IMR-90 (cell line): Measurements from ENCODE around the gene UBR4. TPM values are rescaled to one million over a fixed set of nuclear protein-coding genes. Genes with fewer than 3 reads are reported as not detected.

Experiments used
- ATAC-seq: fragments of 200-7000 bp; cut with Tn5 transposase; 2 replicates; pipeline ENCODE4 v1.9.1; 2020; ENCODE audit warnings: low read depth, mild to moderate bottlenecking, moderate library complexity
- BruUV-seq: library from RNA; stranded (reverse); fragments of 400-500 nt; replicated peaks from 2 replicates; lab custom pipeline; 2021; lab: Mats Ljungman, UMichigan
- CTCF ChIA-PET: fragments of 300-600 bp; formaldehyde crosslinking; extraction: SDS; loops from one replicate; lab custom pipeline; 2021; ENCODE audit warnings: antibody characterized with exemption; lab: Yijun Ruan, JAX
- POLR2A ChIA-PET: fragments of 300-600 bp; sonication (Branson Sonifier 250); formaldehyde crosslinking; loops from one replicate; lab custom pipeline; 2022; ENCODE audit warnings: antibody characterized with exemption; ENCODE audit not compliant: unreplicated experiment; lab: Charles Lee
- DNase-seq: peaks from one replicate; pipeline ENCODE4 v3.0.0; 2013
- H2AFZ ChIP-seq: replicated peaks from 2 replicates; pipeline ENCODE3; 2013; ENCODE audit warnings: low read length, mild to moderate bottlenecking; ENCODE audit not compliant: poor library complexity
- H2AK5ac ChIP-seq: 2 replicates; pipeline ENCODE4 v1.6.1; 2013; ENCODE audit warnings: low read depth, low read length, inconsistent platforms
- H2AK9ac ChIP-seq: replicated peaks from 2 replicates; pipeline ENCODE3; 2013; ENCODE audit warnings: mild to moderate bottlenecking, low read depth, low read length, moderate library complexity; ENCODE audit not compliant: poor library complexity
- H2BK120ac ChIP-seq: 2 replicates; pipeline ENCODE4 v1.6.1; 2013; ENCODE audit warnings: low read depth, low read length, inconsistent platforms
- H2BK15ac ChIP-seq: 3 replicates; pipeline ENCODE4 v1.6.1; 2013; ENCODE audit warnings: low read depth, low read length, inconsistent platforms
- H2BK20ac ChIP-seq: 2 replicates; pipeline ENCODE4 v1.6.1; 2013; ENCODE audit warnings: low read depth, mild to moderate bottlenecking, inconsistent platforms, low read length, moderate library complexity
- H2BK5ac ChIP-seq: 2 replicates; pipeline ENCODE4 v1.6.1; 2013; ENCODE audit warnings: mild to moderate bottlenecking, low read depth, low read length, inconsistent platforms; ENCODE audit not compliant: poor library complexity, severe bottlenecking
- H3K14ac ChIP-seq: replicated peaks from 2 replicates; pipeline ENCODE4 v1.6.1; 2013; ENCODE audit warnings: low read depth, low read length, inconsistent platforms
- H3K18ac ChIP-seq: 2 replicates; pipeline ENCODE4 v1.6.1; 2013; ENCODE audit warnings: low read depth, low read length, control low read depth
- H3K23ac ChIP-seq: 2 replicates; pipeline ENCODE4 v1.6.1; 2013; ENCODE audit warnings: low read depth, low read length, inconsistent platforms
- H3K27ac ChIP-seq: 2 replicates; pipeline ENCODE4 v1.5.1; 2013; ENCODE audit warnings: mild to moderate bottlenecking, control low read depth, low read length; ENCODE audit not compliant: insufficient read depth
- H3K27me3 ChIP-seq: 2 replicates; pipeline ENCODE4 v1.6.1; 2013; ENCODE audit warnings: low read length; ENCODE audit not compliant: control insufficient read depth, insufficient read depth
- H3K36me3 ChIP-seq: 2 replicates; pipeline ENCODE4 v1.6.1; 2013; ENCODE audit warnings: low read length, mixed read lengths; ENCODE audit not compliant: control insufficient read depth, insufficient read depth
- H3K4ac ChIP-seq: 2 replicates; pipeline ENCODE4 v1.6.1; 2013; ENCODE audit warnings: low read depth, low read length, inconsistent platforms
- H3K4me1 ChIP-seq: 2 replicates; pipeline ENCODE4 v1.6.1; 2013; ENCODE audit warnings: low read length, mixed read lengths; ENCODE audit not compliant: control insufficient read depth, insufficient read depth
- H3K4me2 ChIP-seq: 2 replicates; pipeline ENCODE4 v1.6.1; 2013; ENCODE audit warnings: low read depth, mild to moderate bottlenecking, control low read depth, low read length, moderate library complexity
- H3K4me3 ChIP-seq: 2 replicates; pipeline ENCODE4 v1.5.1; 2013; ENCODE audit warnings: low read depth, mild to moderate bottlenecking, control low read depth, low read length, moderate library complexity; ENCODE audit not compliant: insufficient read depth
- H3K56ac ChIP-seq: 2 replicates; pipeline ENCODE4 v1.6.1; 2013; ENCODE audit warnings: low read length, inconsistent platforms; ENCODE audit not compliant: insufficient read depth; ENCODE audit errors: extremely low read depth
- H3K79me1 ChIP-seq, 2 experiments: 2 replicates each; pipeline ENCODE4 v1.6.1; 2013; ENCODE audit warnings: low read length in 2 of 2, inconsistent platforms in 1 of 2, low read depth in 1 of 2
- H3K9ac ChIP-seq: 2 replicates; pipeline ENCODE4 v1.6.1; 2013; ENCODE audit warnings: low read depth, low read length, control low read depth
- H3K9me1 ChIP-seq: 2 replicates; pipeline ENCODE4 v1.6.1; 2013; ENCODE audit warnings: low read length, inconsistent platforms; ENCODE audit not compliant: insufficient read depth
- H3K9me3 ChIP-seq: 2 replicates; pipeline ENCODE4 v1.6.1; 2013; ENCODE audit warnings: low read length; ENCODE audit not compliant: control insufficient read depth, insufficient read depth
- H4K20me1 ChIP-seq: 2 replicates; pipeline ENCODE4 v1.6.1; 2013; ENCODE audit warnings: low read length, inconsistent platforms; ENCODE audit not compliant: insufficient read depth
- H4K5ac ChIP-seq: 2 replicates; pipeline ENCODE4 v1.6.1; 2013; ENCODE audit warnings: mild to moderate bottlenecking, low read depth, low read length, control low read depth
- H4K8ac ChIP-seq, 2 experiments: 2 replicates each; pipeline ENCODE4 v1.6.1; 2013; ENCODE audit warnings: low read depth in 2 of 2, low read length in 2 of 2, control low read depth in 1 of 2, inconsistent platforms in 1 of 2
- H4K91ac ChIP-seq: 2 replicates; pipeline ENCODE4 v1.6.1; 2013; ENCODE audit warnings: low read depth, low read length, inconsistent platforms; ENCODE audit not compliant: insufficient read depth
- MAFK ChIP-seq: IDR thresholded peaks from 2 replicates; pipeline ENCODE4 v1.6.1; 2012; ENCODE audit warnings: low read depth, low read length, improper control_type of control experiment
- POLR2A ChIP-seq: IDR thresholded peaks from 2 replicates; pipeline ENCODE4 v1.6.1; 2012; ENCODE audit warnings: mild to moderate bottlenecking, low read depth, low read length
- RAD21 ChIP-seq: IDR thresholded peaks from 2 replicates; pipeline ENCODE4 v1.6.1; 2012; ENCODE audit warnings: low read length, improper control_type of control experiment
- RCOR1 ChIP-seq: IDR thresholded peaks from 2 replicates; pipeline ENCODE4 v1.6.1; 2012; ENCODE audit warnings: mild to moderate bottlenecking, low read length, improper control_type of control experiment; ENCODE audit not compliant: insufficient replicate concordance
- SMC3 ChIP-seq: fragments of 150-350 bp; IDR thresholded peaks from 2 replicates; pipeline ENCODE4 v1.6.1; 2016; ENCODE audit warnings: low read depth, mild to moderate bottlenecking, antibody characterized with exemption, low read length, moderate library complexity
- WGBS, 2 experiments: methylation state at CpG; one replicate each; pipeline versions ENCODE4 v1.1.5 to v1.1.7; 2013; ENCODE audit warnings: missing lambda C conversion rate in 2 of 2; ENCODE audit not compliant: insufficient read length in 1 of 2; ENCODE audit errors: extremely low coverage in 2 of 2; 5-methylcytosine and 5-hydroxymethylcytosine counted together
- dilution Hi-C: fragments of 300-500 bp; cut with HindIII; formaldehyde crosslinking; loops from one replicate; pipeline ENCODE4 v1.14.3; 2018; ENCODE audit warnings: low sequenced_read_pairs; ENCODE audit not compliant: unreplicated experiment
- in situ Hi-C: fragments of 300-500 bp; cut with MboI; formaldehyde crosslinking; loops from 3 replicates; pipeline ENCODE4 v1.14.3; 2019; ENCODE audit warnings: low sequenced_read_pairs, inconsistent platforms, mixed read lengths
- intact Hi-C: fragments of 100-400 bp; cut with micrococcal nuclease; formaldehyde crosslinking; loops from 2 replicates; pipeline ENCODE4 v1.10.0; 2022
- polyA plus RNA-seq, 3 experiments: library from polyadenylated mRNA; depleted of rRNA; stranded (reverse); fragments of >200 nt; gene quantifications; 2 replicates each; pipeline ENCODE4 v1.2.3, GENCODE V29; 2012; ENCODE audit warnings: low replicate concordance in 1 of 3
- total RNA-seq: library from RNA; depleted of rRNA; stranded (reverse); fragments of >200 nt; gene quantifications from 2 replicates; pipeline ENCODE4 v1.2.3, GENCODE V29; 2012

UBR4 gene
- total and polyA plus RNA-seq, 2 of the 4 experiments (the other 2 are of a cell fraction), result 87.8 to 121 TPM

GRCh38 chr1:19029191-19030085 lies 180.6 kb downstream of the UBR4 start (continued):
- no peak for TF ChIP-seq RAD21

GRCh38 chr1:19028546-19029129 lies 181.4 kb downstream of the UBR4 start:
- no peak overlapping the region for H3K4me3 ChIP-seq
- intact Hi-C loops, result no loop called here
- no peak overlapping the region for H3K56ac ChIP-seq
- no peaks in the 10 kb centered on the region for H3K9me3 ChIP-seq
- H3K9ac ChIP-seq, result no peak overlapping the region
- H3K4me1 ChIP-seq, result no peaks in the 10 kb centered on the region
- H2BK120ac ChIP-seq, result no peak overlapping the region
- no peak overlapping the region for H2AK5ac ChIP-seq
- no peak for DNase-seq
- ChIA-PET CTCF (no interaction called here), POLR2A (no interaction called here)
- H3K36me3 ChIP-seq, result no peaks in the 10 kb centered on the region
- H3K4me2 ChIP-seq, result no peak overlapping the region
- no peaks in the 10 kb centered on the region for H3K79me1 ChIP-seq
- H4K8ac ChIP-seq, result no peak overlapping the region
- dilution Hi-C loops, result no loop called here
- H3K27ac ChIP-seq, result no peak overlapping the region
- H2BK20ac ChIP-seq, result no peak overlapping the region
- H2BK5ac ChIP-seq, result no peak overlapping the region
- no peak overlapping the region for H3K4ac ChIP-seq
- H2AFZ ChIP-seq, result no peak overlapping the region
- no peak overlapping the region for H4K5ac ChIP-seq
- no peak overlapping the region for H4K91ac ChIP-seq
- H4K20me1 ChIP-seq, result no peaks in the 10 kb centered on the region
- ATAC-seq, result no peak
- H3K27me3 ChIP-seq, result peaks cover 11% of the 10 kb centered on the region; the same call in 1 of the 2 replicates
- H3K14ac ChIP-seq, result no peak overlapping the region
- in situ Hi-C loops, result no loop called here
- H2BK15ac ChIP-seq, result no peak overlapping the region
- no peak overlapping the region for H3K23ac ChIP-seq
- BruUV-seq, result no TSS peak
- peaks cover 4% of the 10 kb centered on the region for H3K9me1 ChIP-seq
- no peak overlapping the region for H2AK9ac ChIP-seq
- whole genome bisulfite sequencing, 2 experiments, result 66% methylated on average over 4 of the region's 8 CpGs; no CpG with 5 or more reads in 1 of the 2 experiments
- no peak for TF ChIP-seq MAFK
- TF ChIP-seq RCOR1, result no peak
- TF ChIP-seq POLR2A, result no peak
- TF ChIP-seq SMC3, result no peak
- H3K18ac ChIP-seq, result no peak overlapping the region
